HepG2 (cell line): Measurements from ENCODE around the gene ZNF507. TPM values are rescaled to one million over a fixed set of nuclear protein-coding genes. Genes with fewer than 3 reads are reported as not detected.
A peak's percentile ranks its signal among the peaks of the same experiment; 100 is the strongest.

Experiments used
- ATAC-seq: fragments of 200-7000 bp; cut with Tn5 transposase; 3 replicates; pipeline ENCODE4 v1.9.1; 2020; ENCODE audit warnings: mild to moderate bottlenecking, moderate library complexity
- Bru-seq: library from RNA; stranded (reverse); fragments of 400-500 nt; gene quantifications from one replicate; lab custom pipeline; 2021; lab: Mats Ljungman, UMichigan
- BruChase-seq, 2 experiments: library from RNA; stranded (reverse); fragments of 400-500 nt; gene quantifications; one replicate each; lab custom pipeline; 2021; lab: Mats Ljungman, UMichigan
- BruUV-seq: library from RNA; stranded (reverse); fragments of 400-500 nt; replicated peaks from 2 replicates; lab custom pipeline; 2021; lab: Mats Ljungman, UMichigan
- CTCF ChIA-PET: fragments of 300-600 bp; formaldehyde crosslinking; extraction: SDS; loops from one replicate; lab custom pipeline; 2021; ENCODE audit warnings: low total read pairs, inconsistent platforms, low intra/inter-chr PET ratio; lab: Yijun Ruan, JAX
- POLR2A ChIA-PET: fragments of 350-600 bp; sonication (Branson Sonifier 250); formaldehyde crosslinking; loops from one replicate; lab custom pipeline; 2020; ENCODE audit warnings: antibody characterized with exemption, inconsistent platforms; lab: Yijun Ruan, JAX
- DNase-seq: peaks from one replicate; pipeline ENCODE4 v3.0.0-alpha.2; 2015; ENCODE audit warnings: low spot score
- FAIRE-seq: peaks from 3 replicates; lab custom pipeline; 2011; peaks lifted over from hg19 to GRCh38; lab: Jason Lieb, UNC
- H2AFZ ChIP-seq: one replicate; pipeline ENCODE4 v1.6.1; 2011; ENCODE audit warnings: low read length, inconsistent platforms
- H3K27ac ChIP-seq: fragments of 300-600 bp; 3 replicates; pipeline ENCODE4 v1.8.0; 2011; ENCODE audit warnings: mixed run types, mild to moderate bottlenecking, mixed read lengths, low read length, inconsistent platforms; ENCODE audit not compliant: insufficient read depth; ENCODE audit errors: extremely low read length
- H3K27me3 ChIP-seq, 2 experiments: fragments of 200-600 bp in 1 of 2; 2 replicates in 1 of 2; 3 replicates in 1 of 2; pipeline versions ENCODE4 v1.6.0 to v1.8.0; 2011; ENCODE audit warnings: low read length in 2 of 2, mild to moderate bottlenecking in 2 of 2, moderate library complexity in 2 of 2, inconsistent platforms in 1 of 2; ENCODE audit not compliant: insufficient read depth in 2 of 2, control insufficient read depth in 1 of 2
- H3K36me3 ChIP-seq, 2 experiments: fragments of 200-600 bp in 1 of 2; replicated peaks in 1 of 2; 2 replicates in 1 of 2; 3 replicates in 1 of 2; pipeline versions ENCODE4 v1.5.1 to v1.8.0; 2011; ENCODE audit warnings: low read length in 2 of 2, inconsistent platforms in 1 of 2; ENCODE audit not compliant: insufficient read depth in 2 of 2, control insufficient read depth in 1 of 2
- H3K4me1 ChIP-seq: 2 replicates; pipeline ENCODE4 v1.5.1; 2012; ENCODE audit warnings: low read length, inconsistent platforms; ENCODE audit not compliant: insufficient read depth
- H3K4me2 ChIP-seq: 2 replicates; pipeline ENCODE4 v1.6.0; 2011; ENCODE audit warnings: low read depth, low read length, inconsistent platforms
- H3K4me3 ChIP-seq, 3 experiments: fragments of 200-600 bp in 1 of 3; sonication (generic), shearing (Covaris generic) in 1 of 3; replicated peaks in 1 of 3; 2 replicates each; pipeline ENCODE4 v1.5.1; 2011 to 2016; ENCODE audit warnings: low read length in 3 of 3, inconsistent platforms in 2 of 3, low read depth in 2 of 3, mild to moderate bottlenecking in 2 of 3, control low read depth in 1 of 3, mixed read lengths in 1 of 3; ENCODE audit not compliant: insufficient read depth in 1 of 3
- H3K79me2 ChIP-seq: one replicate; pipeline ENCODE4 v1.6.1; 2011; ENCODE audit warnings: low read length, inconsistent platforms; ENCODE audit not compliant: insufficient read depth
- H3K9ac ChIP-seq: 2 replicates; pipeline ENCODE4 v1.6.0; 2011; ENCODE audit warnings: mild to moderate bottlenecking, low read depth, low read length, inconsistent platforms; ENCODE audit not compliant: insufficient read depth
- H3K9me3 ChIP-seq: 2 replicates; pipeline ENCODE4 v1.5.1; 2012; ENCODE audit warnings: mild to moderate bottlenecking, low read length
- H4K20me1 ChIP-seq: 2 replicates; pipeline ENCODE4 v1.6.0; 2011; ENCODE audit warnings: inconsistent platforms, mild to moderate bottlenecking, low read length, moderate library complexity; ENCODE audit not compliant: insufficient read depth
- ZHX2 ChIP-seq, 2 experiments: sonication (generic) in 1 of 2; formaldehyde crosslinking in 1 of 2; IDR thresholded peaks; 2 replicates each; pipeline versions ENCODE4 v1.6.1 to v1.9.0; 2014 to 2022; ENCODE audit warnings: antibody characterized with exemption in 1 of 2, borderline replicate concordance in 1 of 2, inconsistent platforms in 1 of 2, low read depth in 1 of 2, missing genetic modification reagents in 1 of 2
- ZNF747 ChIP-seq: sonication (generic); formaldehyde crosslinking; IDR thresholded peaks from 2 replicates; pipeline ENCODE4 v1.8.1; 2023; ENCODE audit warnings: missing genetic modification reagents, mild to moderate bottlenecking, borderline replicate concordance
- WGBS: methylation state at CpG from one replicate; pipeline ENCODE4 v1.1.6; 2017; ENCODE audit warnings: low lambda C conversion rate; 5-methylcytosine and 5-hydroxymethylcytosine counted together
- in situ Hi-C: cut with HindIII; loops from 2 replicates; pipeline ENCODE4 v1.10.0; 2017; ENCODE audit warnings: low pct_unique_long_range_greater_than_20kb; ENCODE audit not compliant: extremely low pct_ligation_motif_present
- intact Hi-C: fragments of 100-400 bp; cut with micrococcal nuclease; formaldehyde crosslinking; loops from one replicate; pipeline ENCODE4 v1.10.0; 2022; ENCODE audit not compliant: unreplicated experiment
- long read RNA-seq, 2 experiments: library from RNA in 1 of 2; library from polyadenylated mRNA in 1 of 2; stranded (forward) in 1 of 2; unstranded in 1 of 2; transcript quantifications; one replicate each; pipeline ENCODE4 v2.0.0, GENCODE V29; 2019 to 2022
- polyA minus RNA-seq, 3 experiments: library from RNA; depleted of rRNA, polyadenylated mRNA; stranded (reverse); fragments of >200 nt; gene quantifications; 2 replicates each; pipeline ENCODE4 v1.2.3, GENCODE V29; 2011; ENCODE audit warnings: low replicate concordance in 1 of 3
- polyA plus RNA-seq, 8 experiments: library from polyadenylated mRNA; depleted of rRNA in 3 of 8; stranded (reverse) in 7 of 8; unstranded in 1 of 8; fragments of >200 nt; fragmentation: Illumina TruSeq in 4 of 8; extraction: Trizol in 4 of 8; gene quantifications; 2 replicates each; pipeline versions ENCODE4 v1.2.1 to v1.2.3, GENCODE V29; 2011 to 2016; ENCODE audit warnings: low read depth in 4 of 8, missing spikeins in 1 of 8, mixed read lengths in 1 of 8; ENCODE audit not compliant: insufficient read depth in 1 of 8
- total RNA-seq, 5 experiments: library from RNA; depleted of rRNA; stranded (reverse); fragments of >200 nt; fragmentation: Illumina TruSeq; extraction: Trizol; gene quantifications; 2 replicates each; pipeline ENCODE4 v1.2.3, GENCODE V29; 2016; ENCODE audit warnings: low read depth in 1 of 5

The ZNF507 gene
- 7.3 and 16.4 TPM in 2 replicates for total RNA-seq (2016; rRNA removed; fragmentation: Illumina TruSeq; extraction: Trizol)
- 1.8 TPM in 2 replicates for total RNA-seq (2016; cell fraction: cytosol; rRNA removed; fragmentation: Illumina TruSeq; extraction: Trizol; ENCODE audit: low read depth)
- 6.3 and 13.8 TPM in 2 replicates for total RNA-seq (2016; cell fraction: insoluble cytoplasmic fraction; rRNA removed; fragmentation: Illumina TruSeq; extraction: Trizol)
- total RNA-seq (2016; cell fraction: membrane; rRNA removed; fragmentation: Illumina TruSeq; extraction: Trizol) = 5.9 and 7.7 TPM in 2 replicates
- 17.9 and 18.0 TPM in 2 replicates for total RNA-seq (2016; cell fraction: nucleus; rRNA removed; fragmentation: Illumina TruSeq; extraction: Trizol)
- polyA plus RNA-seq (2011; rRNA removed) = 9.3 and 10.9 TPM in 2 replicates
- 4.4 and 7.4 TPM in 2 replicates for polyA plus RNA-seq (2011; cell fraction: cytosol; rRNA removed)
- polyA plus RNA-seq (2011; cell fraction: nucleus; rRNA removed) = 9.6 and 11.6 TPM in 2 replicates
- 8.5 and 10.8 TPM in 2 replicates for polyA plus RNA-seq (2012)
- 0.23 and 0.26 TPM in 2 replicates for polyA plus RNA-seq (2016; cell fraction: cytosol; fragmentation: Illumina TruSeq; extraction: Trizol; ENCODE audit: low read depth)
- 12.0 TPM in 2 replicates for polyA plus RNA-seq (2016; cell fraction: insoluble cytoplasmic fraction; fragmentation: Illumina TruSeq; extraction: Trizol; ENCODE audit: low read depth)
- 1.4 and 1.5 TPM in 2 replicates for polyA plus RNA-seq (2016; cell fraction: membrane; fragmentation: Illumina TruSeq; extraction: Trizol; ENCODE audit: low read depth)
- polyA plus RNA-seq (2016; cell fraction: nucleus; fragmentation: Illumina TruSeq; extraction: Trizol; ENCODE audit: insufficient read depth, low read depth) = 20.3 and 21.4 TPM in 2 replicates
- polyA minus RNA-seq (2011; rRNA and poly(A)+ RNA removed; ENCODE audit: low replicate concordance) = 8.0 and 18.6 TPM in 2 replicates
- 8.3 and 12.6 TPM in 2 replicates for polyA minus RNA-seq (2011; cell fraction: cytosol; rRNA and poly(A)+ RNA removed)
- 38.0 and 39.0 TPM in 2 replicates for polyA minus RNA-seq (2011; cell fraction: nucleus; rRNA and poly(A)+ RNA removed)
- percentile 92 among the genes with signal in this experiment for Bru-seq, nascent RNA
- BruChase-seq, experiment 1, labeled RNA remaining after a 6-hour chase = percentile 79 among the genes with signal in this experiment
- BruChase-seq, experiment 2, labeled RNA remaining after a 2-hour chase = percentile 90 among the genes with signal in this experiment
- long read RNA-seq, experiment 1, partial matches to known transcripts = 1 of 6 reads
- long read RNA-seq, experiment 1, other reads (novel, unspliced or antisense) = 5 of 6 reads
- long read RNA-seq, experiment 2, partial matches to known transcripts = 1 of 15 reads
- long read RNA-seq, experiment 2, other reads (novel, unspliced or antisense) = 13 of 15 reads

GRCh38 chr19:32345261-32346207 lies at the start of gene ZNF507:
Gene ZNF507, plus strand, starts transcription at chr19:32345610. Its CDS starts 7,221 bp downstream, at chr19:32352831.
- H3K4me2 ChIP-seq = peak within 1 kb of the TSS; percentile 81
- H3K9me3 ChIP-seq = no peaks in the 10 kb centered on the region
- ChIA-PET CTCF (no interaction called here), POLR2A (interaction anchor here (1.0 to 2.6 kb wide), 7 partner anchors 9 to 236 kb away, joined by 3 to 31 read pairs (median 16); partner anchors contain the start of genes DPY19L3 and PDCD5)
- H3K79me2 ChIP-seq = peaks cover 45% of the 10 kb centered on the region
- peak within 1 kb of the TSS; percentile 84 to 96 (median 94) for H3K4me3 ChIP-seq
- peaks cover 3 to 18% of the 10 kb centered on the region in 2 experiments; a peak in 4 of 5 replicates for H3K36me3 ChIP-seq
- BruUV-seq = TSS peak; percentile 66
- 29% methylated on average over 19 of the region's 72 CpGs for WGBS
- peak within 1 kb of the TSS; percentile 76 for H3K27ac ChIP-seq
- peak within 1 kb of the TSS; percentile 90 for H3K9ac ChIP-seq
- in situ Hi-C loops = no loop called here
- peak within 1 kb of the TSS; percentile 71 for H2AFZ ChIP-seq
- ATAC-seq (peak; percentile 82), DNase-seq (peak; percentile 59), FAIRE-seq (no peak)
- no peaks in the 10 kb centered on the region; a peak in 1 of 5 replicates for H3K27me3 ChIP-seq
- peaks cover 53% of the 10 kb centered on the region for H3K4me1 ChIP-seq
- intact Hi-C loops = no loop called here
- peaks cover 4% of the 10 kb centered on the region; the same call in 1 of the 2 replicates for H4K20me1 ChIP-seq
- TF ChIP-seq ZHX2 (IDR thresholded peaks at IDR 0.05; ENCODE audit: low read depth) (peak; percentile 97), ZHX2 (CRISPR knock-in tag; IDR thresholded peaks at IDR 0.05; ENCODE audit: borderline replicate concordance) (no peak), ZNF747 (CRISPR knock-in tag) (0 out of 2 replicates have a peak, but pooled peaks have one; percentile 16)
